Fibroblast of villous mesenchyme (primary cell): ENCODE results near the gene DVL1. TPM values are rescaled to one million over a fixed set of nuclear protein-coding genes. Genes with fewer than 3 reads are reported as not detected.
A peak's percentile ranks its signal among the peaks of the same experiment; 100 is the strongest.

Experiments used
- DNase-seq: peaks from one replicate; pipeline ENCODE4 v3.0.0-alpha.2; 2010; ENCODE audit warnings: low read depth
- H3K4me3 ChIP-seq: 2 replicates; pipeline ENCODE4 v1.5.1; 2011; ENCODE audit warnings: low read depth, mild to moderate bottlenecking, low read length
- total RNA-seq: library from RNA; depleted of rRNA; stranded (reverse); fragments of >200 nt; gene quantifications from 2 replicates; pipeline ENCODE4 v1.2.3, GENCODE V29; 2012
- TF ChIP-seq, protein P1 (sequence below): IDR thresholded peaks from 2 replicates; pipeline ENCODE4 v1.5.1; 2012; ENCODE audit warnings: low read depth, mild to moderate bottlenecking, low read length; ENCODE audit not compliant: insufficient read depth

DVL1 gene
- total RNA-seq, 1 donor: 69.5 TPM

DNA sequence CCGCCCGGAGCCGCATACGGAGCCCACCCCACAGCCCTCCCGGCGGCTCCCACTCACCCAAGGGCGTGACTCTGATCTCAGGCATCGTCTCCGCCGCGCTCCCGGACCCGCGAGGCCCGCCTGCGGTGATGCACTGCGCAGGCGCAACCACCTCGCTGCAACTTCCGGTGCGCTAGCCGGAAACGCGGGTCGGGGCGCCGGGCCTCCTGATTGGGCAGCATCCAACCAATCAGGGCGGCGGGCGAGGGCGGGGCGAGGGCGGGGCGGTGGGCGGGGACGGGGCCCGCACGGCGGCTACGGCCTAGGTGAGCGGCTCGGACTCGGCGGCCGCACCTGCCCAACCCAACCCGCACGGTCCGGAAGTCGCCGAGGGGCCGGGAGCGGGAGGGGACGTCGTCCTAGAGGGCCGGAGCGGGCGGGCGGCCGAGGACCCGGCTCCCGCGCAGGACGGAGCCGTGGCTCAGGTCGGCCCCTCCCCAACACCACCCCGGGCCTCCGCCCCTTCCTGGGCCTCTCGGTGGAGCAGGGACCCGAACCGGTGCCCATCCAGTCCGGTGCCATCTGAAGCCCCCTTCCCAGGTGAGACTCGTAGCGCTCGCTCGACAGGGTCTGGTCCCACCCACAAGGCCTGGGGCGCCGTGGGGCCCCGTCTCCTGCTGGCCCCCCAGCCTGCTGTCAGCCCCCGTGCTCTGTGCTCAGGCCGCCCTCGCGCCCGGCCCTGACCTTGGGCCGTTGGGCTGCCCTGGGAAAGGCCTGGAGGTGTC is 24.5 kb downstream of the DVL1 start, which contains the start of the genes CPTP and INTS11:
CPTP (plus strand) TSS at position 279 of the 764 bp plus-strand sequence. CDS start 2,109 bp downstream, outside the sequence.
INTS11 (minus strand) TSS at position 137 of the 764 bp plus-strand sequence; CDS start at position 85, 52 bp downstream.
- peak within 1 kb of the TSS; percentile 83 for H3K4me3 ChIP-seq
- DNase-seq: peak; percentile 92
- TF ChIP-seq, protein P1, sequence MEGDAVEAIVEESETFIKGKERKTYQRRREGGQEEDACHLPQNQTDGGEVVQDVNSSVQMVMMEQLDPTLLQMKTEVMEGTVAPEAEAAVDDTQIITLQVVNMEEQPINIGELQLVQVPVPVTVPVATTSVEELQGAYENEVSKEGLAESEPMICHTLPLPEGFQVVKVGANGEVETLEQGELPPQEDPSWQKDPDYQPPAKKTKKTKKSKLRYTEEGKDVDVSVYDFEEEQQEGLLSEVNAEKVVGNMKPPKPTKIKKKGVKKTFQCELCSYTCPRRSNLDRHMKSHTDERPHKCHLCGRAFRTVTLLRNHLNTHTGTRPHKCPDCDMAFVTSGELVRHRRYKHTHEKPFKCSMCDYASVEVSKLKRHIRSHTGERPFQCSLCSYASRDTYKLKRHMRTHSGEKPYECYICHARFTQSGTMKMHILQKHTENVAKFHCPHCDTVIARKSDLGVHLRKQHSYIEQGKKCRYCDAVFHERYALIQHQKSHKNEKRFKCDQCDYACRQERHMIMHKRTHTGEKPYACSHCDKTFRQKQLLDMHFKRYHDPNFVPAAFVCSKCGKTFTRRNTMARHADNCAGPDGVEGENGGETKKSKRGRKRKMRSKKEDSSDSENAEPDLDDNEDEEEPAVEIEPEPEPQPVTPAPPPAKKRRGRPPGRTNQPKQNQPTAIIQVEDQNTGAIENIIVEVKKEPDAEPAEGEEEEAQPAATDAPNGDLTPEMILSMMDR: no peak

DNA sequence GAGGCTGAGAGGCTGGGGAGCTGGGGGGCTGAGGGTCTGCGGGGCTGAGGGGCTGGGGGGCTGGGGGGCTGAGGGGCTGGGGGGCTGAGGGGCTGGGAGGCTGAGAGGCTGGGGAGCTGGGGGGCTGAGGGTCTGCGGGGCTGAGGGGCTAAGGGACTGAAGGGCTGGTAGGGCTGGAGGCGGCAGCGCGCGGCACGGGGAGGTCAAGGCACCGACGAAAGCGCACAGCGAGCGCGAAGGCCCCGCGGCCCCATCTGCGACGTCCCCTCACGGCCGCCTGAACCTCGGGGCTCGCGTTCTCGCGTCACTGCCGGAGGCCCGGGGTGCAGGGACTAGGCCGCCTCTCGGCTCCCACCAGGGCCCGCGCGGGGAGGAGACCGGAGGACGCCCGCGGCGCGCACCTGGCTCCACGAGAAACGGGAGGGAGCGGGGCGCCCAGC is 25.1 kb downstream of the DVL1 start:
- no peak for DNase-seq
- H3K4me3 ChIP-seq: peak overlapping the region; percentile 83
- TF ChIP-seq, protein P1: no peak

DNA sequence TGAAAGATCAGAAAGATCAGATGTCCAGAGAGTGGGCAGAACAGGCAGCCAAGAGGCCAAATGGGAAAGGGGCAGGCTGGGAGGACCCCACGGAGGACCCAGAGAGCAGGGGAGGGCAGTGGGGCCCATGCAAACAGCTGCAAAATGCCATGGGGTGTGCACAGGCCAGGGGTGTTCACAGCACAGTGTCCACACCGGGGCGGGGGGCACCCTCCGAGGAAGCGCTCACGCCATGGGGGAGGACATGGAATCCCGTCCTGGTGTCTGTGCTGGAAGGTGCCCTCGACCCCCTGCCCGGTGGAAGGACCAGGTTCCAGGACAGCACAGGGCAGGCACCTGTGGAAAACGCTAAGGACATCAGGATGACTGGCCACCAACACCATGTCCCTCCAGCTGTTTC is 26.3 kb downstream of the DVL1 start:
- no peak for DNase-seq
- no peak overlapping the region for H3K4me3 ChIP-seq
- TF ChIP-seq, protein P1: no peak

DNA sequence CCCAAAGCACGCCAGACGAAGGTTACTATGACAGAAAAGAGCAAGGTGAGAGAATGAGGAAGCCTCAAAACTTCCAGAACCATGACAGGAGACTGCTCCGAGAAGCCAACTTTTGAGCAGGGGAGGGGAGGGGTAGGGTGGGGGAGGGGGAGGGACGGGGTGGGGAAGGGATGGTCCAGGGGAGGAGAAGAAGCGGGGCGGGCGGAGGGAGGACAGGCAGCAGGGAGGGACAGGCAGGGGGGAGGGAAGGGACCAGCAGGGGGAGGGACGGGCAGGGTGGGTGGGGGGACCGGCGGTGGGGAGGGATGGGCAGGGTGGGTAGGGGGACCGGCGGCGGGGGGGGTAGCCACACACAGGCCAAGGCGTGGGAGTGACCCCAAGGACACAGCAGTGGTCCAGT is 26.8 kb downstream of the DVL1 start:
- TF ChIP-seq, protein P1: no peak
- no peak overlapping the region for H3K4me3 ChIP-seq
- no peak for DNase-seq

DNA sequence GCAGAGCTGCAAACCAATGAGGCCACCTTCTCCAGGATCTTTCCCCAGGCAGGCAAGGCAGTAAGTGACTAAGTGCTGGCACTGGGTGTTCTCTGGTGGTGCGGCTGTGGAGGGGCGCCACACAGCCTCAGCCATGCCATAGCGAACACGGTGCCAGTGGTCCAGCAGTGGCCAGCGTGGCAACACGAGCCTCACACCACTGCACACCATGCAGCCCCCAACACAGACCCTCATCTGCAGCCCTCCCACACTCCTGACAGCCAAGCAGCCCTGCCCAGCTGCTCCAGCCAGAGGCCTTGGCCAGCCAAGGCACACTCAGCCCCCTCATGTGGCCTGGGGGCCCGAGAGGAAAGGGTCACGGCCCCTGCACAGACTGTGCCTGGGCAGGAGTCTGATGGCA is 27.7 kb downstream of the DVL1 start:
- TF ChIP-seq, protein P1: no peak

DNA sequence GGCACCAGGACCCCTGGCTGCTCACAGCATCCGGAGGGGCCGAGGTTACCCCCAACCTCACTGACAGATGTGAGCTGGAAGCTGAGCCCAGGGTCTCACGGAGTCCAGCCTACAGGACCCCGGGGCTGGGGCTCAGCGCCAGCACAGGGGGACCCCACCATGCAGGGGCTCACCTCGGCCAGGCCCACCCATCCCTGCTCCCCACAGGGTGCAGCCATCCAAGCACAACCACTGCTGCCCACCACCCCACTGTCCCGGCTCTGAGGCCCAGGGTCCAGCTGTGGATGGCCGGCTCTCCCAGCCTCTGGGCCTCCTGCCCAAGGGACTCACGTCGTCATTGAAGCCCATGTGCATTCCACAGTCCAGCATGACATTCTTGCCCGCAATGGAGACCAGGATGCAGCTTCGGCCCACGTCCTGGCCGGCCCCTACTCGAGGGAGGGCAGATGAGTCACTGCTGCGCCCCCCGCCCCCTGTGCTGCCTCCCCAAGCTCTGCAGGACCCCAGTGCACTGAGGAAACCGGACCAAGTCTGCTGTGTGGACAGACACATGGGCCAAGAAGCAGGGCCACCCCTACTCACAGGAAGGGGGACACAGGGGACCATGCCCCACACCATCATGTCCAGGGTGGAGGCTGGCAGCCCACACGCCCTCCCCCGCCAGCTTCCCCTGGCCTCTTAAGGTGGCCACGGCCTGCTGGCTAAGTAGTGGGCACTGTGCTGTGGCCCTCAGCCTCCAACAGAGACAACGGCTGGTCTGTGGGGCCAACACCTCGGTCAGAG is 28.4 kb downstream of the DVL1 start:
- H3K4me3 ChIP-seq: no peak overlapping the region
- DNase-seq: no peak
- TF ChIP-seq, protein P1: no peak

More for the DNA sequence above, 27.7 kb downstream of the DVL1 start:
- H3K4me3 ChIP-seq: no peak overlapping the region
- DNase-seq: no peak
